ENCODE data around the gene DNTT.

Gene DNTT

DNA sequence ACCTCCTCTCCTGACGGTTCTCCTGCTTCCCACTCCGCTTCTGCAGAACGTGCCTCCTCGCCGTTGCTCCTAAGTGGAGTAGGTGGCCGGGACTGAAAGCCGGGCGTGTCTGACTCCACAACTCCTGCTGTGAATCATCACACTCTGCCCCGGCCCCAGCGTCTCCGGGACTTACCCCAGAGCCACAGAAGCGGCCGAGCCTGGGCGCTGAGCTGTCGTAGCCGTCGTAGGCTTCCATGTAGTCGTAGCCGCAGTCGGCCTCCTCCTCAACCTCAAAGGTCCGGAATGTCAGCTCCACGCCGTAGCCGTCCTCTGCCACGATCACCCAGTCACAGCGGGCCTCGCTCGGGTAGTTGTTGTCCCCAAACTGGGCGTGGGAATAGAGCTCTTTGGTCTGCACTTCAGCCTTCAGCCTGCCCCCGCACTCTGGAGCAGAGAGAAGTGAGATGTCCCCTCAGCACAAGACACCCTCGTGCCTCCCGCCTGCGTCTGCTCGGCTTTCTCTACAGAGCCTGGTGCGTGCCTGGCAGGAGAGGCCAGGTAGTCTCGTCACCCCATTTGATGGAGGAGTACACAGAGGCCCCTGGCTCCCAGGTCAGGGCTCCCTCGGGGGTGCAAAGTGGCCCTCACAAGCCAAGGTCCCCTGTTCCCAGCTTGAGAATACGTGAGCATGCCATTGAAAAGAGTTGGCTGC lies 65.8 kb downstream of the DNTT start:
- no peaks in the 10 kb centered on the region for H3K9me3 ChIP-seq (ENCODE audit: insufficient read depth, low read length)
- no peaks in the 10 kb centered on the region for H3K9me2 ChIP-seq (replicated peaks; ENCODE audit: insufficient read depth, low read length)
- H3K79me2 ChIP-seq (ENCODE audit: insufficient read depth, low read length): no peaks in the 10 kb centered on the region
- no peaks in the 10 kb centered on the region for H3F3A ChIP-seq (ENCODE audit: insufficient read depth)
- H3K27me3 ChIP-seq (ENCODE audit: low read length): no peaks in the 10 kb centered on the region
- no peak overlapping the region for H3K9ac ChIP-seq (ENCODE audit: low read length)
- no peak overlapping the region for H3K27ac ChIP-seq (ENCODE audit: low read depth, low read length)
- no peak overlapping the region for H2AFZ ChIP-seq (ENCODE audit: low read depth, low read length, severe bottlenecking)
- no peaks in the 10 kb centered on the region for H3K36me3 ChIP-seq (ENCODE audit: low read length)
- H3K4me2 ChIP-seq (ENCODE audit: low read depth, low read length, poor library complexity, severe bottlenecking): no peak overlapping the region
- H4K20me1 ChIP-seq (ENCODE audit: low read depth, low read length): no peaks in the 10 kb centered on the region
- TF ChIP-seq EZH2phosphoT487 (conservative IDR thresholded peaks at IDR 0.05; ENCODE audit: low read length): no peak
- TF ChIP-seq, protein P1, sequence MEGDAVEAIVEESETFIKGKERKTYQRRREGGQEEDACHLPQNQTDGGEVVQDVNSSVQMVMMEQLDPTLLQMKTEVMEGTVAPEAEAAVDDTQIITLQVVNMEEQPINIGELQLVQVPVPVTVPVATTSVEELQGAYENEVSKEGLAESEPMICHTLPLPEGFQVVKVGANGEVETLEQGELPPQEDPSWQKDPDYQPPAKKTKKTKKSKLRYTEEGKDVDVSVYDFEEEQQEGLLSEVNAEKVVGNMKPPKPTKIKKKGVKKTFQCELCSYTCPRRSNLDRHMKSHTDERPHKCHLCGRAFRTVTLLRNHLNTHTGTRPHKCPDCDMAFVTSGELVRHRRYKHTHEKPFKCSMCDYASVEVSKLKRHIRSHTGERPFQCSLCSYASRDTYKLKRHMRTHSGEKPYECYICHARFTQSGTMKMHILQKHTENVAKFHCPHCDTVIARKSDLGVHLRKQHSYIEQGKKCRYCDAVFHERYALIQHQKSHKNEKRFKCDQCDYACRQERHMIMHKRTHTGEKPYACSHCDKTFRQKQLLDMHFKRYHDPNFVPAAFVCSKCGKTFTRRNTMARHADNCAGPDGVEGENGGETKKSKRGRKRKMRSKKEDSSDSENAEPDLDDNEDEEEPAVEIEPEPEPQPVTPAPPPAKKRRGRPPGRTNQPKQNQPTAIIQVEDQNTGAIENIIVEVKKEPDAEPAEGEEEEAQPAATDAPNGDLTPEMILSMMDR (IDR thresholded peaks at IDR 0.05; ENCODE audit: insufficient read depth, low read length, poor library complexity, severe bottlenecking): no peak
- no peak overlapping the region for H3K4me3 ChIP-seq (ENCODE audit: insufficient read depth, low read length, poor library complexity, severe bottlenecking)

DNA sequence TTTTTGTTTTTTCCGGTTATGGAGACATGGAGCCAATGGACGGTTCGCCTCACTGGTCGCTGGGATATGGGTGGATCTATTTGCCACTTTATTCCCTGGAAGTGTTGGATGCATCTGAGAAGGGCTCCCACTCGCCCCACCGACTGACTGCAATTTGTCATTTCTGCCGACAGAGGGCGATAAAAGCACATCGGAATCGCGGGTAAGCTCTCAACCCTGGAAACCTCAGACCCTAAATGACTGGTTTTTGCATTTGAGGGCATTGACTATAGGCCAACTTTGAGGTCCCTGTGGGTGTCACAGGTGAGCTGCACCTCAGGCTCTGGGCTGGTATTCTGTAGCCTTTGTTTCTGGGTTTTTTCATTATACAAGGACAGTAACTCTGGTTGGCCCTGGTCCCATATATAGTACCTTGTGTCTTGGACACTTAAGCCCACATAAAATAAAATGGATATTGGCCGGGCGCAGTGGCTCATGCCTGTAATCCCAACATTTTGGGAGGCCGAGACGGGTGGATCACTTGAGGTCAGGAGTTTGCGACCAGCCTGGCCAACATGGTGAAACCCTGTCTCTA lies 66.4 kb downstream of the DNTT start:
- Histone ChIP-seq H3K36me3 (ENCODE audit: low read length) (no peaks in the 10 kb centered on the region), H4K20me1 (ENCODE audit: low read depth, low read length) (no peaks in the 10 kb centered on the region), H3K27me3 (ENCODE audit: low read length) (no peaks in the 10 kb centered on the region), H3K9ac (ENCODE audit: low read length) (no peak overlapping the region), H2AFZ (ENCODE audit: low read depth, low read length, severe bottlenecking) (no peak overlapping the region), H3K9me3 (ENCODE audit: insufficient read depth, low read length) (no peaks in the 10 kb centered on the region), H3K9me2 (replicated peaks; ENCODE audit: insufficient read depth, low read length) (no peaks in the 10 kb centered on the region), H3F3A (ENCODE audit: insufficient read depth) (no peaks in the 10 kb centered on the region), H3K27ac (ENCODE audit: low read depth, low read length) (no peak overlapping the region), H3K4me3 (ENCODE audit: insufficient read depth, low read length, poor library complexity, severe bottlenecking) (no peak overlapping the region), H3K4me2 (ENCODE audit: low read depth, low read length, poor library complexity, severe bottlenecking) (no peak overlapping the region), H3K79me2 (ENCODE audit: insufficient read depth, low read length) (no peaks in the 10 kb centered on the region)
- TF ChIP-seq EZH2phosphoT487 (conservative IDR thresholded peaks at IDR 0.05; ENCODE audit: low read length): no peak
- TF ChIP-seq, protein P1 (IDR thresholded peaks at IDR 0.05; ENCODE audit: insufficient read depth, low read length, poor library complexity, severe bottlenecking): peak; percentile 73

DNA sequence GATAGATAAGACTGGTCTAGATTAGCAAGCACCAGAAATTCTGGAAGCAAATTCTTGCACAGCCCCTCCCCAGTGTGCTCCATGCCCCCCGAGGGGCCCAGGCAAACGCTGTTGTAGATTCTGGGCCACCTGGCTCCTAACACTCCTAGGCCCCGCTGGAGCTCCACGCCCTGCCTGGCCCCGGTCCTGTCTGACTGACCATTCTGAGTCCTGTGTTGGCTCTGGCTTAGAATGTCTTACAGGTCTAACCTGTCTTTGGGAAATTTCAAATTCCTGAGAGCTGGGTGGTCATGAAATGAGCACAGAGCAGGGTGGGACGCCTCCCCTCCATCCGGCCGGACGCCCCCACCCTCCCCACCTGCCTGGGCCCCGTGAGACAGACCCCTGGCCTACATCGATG lies 67.1 kb downstream of the DNTT start:
- Histone ChIP-seq H3K4me3 (ENCODE audit: insufficient read depth, low read length, poor library complexity, severe bottlenecking) (no peak overlapping the region), H4K20me1 (ENCODE audit: low read depth, low read length) (no peaks in the 10 kb centered on the region), H3K27me3 (ENCODE audit: low read length) (no peaks in the 10 kb centered on the region), H3K9ac (ENCODE audit: low read length) (no peak overlapping the region), H3F3A (ENCODE audit: insufficient read depth) (no peaks in the 10 kb centered on the region), H3K36me3 (ENCODE audit: low read length) (no peaks in the 10 kb centered on the region), H3K9me3 (ENCODE audit: insufficient read depth, low read length) (no peaks in the 10 kb centered on the region), H3K9me2 (replicated peaks; ENCODE audit: insufficient read depth, low read length) (no peaks in the 10 kb centered on the region), H3K4me2 (ENCODE audit: low read depth, low read length, poor library complexity, severe bottlenecking) (no peak overlapping the region), H3K27ac (ENCODE audit: low read depth, low read length) (no peak overlapping the region), H3K79me2 (ENCODE audit: insufficient read depth, low read length) (no peaks in the 10 kb centered on the region), H2AFZ (ENCODE audit: low read depth, low read length, severe bottlenecking) (no peak overlapping the region)
- TF ChIP-seq, protein P1 (IDR thresholded peaks at IDR 0.05; ENCODE audit: insufficient read depth, low read length, poor library complexity, severe bottlenecking): no peak
- TF ChIP-seq EZH2phosphoT487 (conservative IDR thresholded peaks at IDR 0.05; ENCODE audit: low read length): no peak
